LNCAP (cell line): ENCODE data around the gene CABP4.

Source experiments
- CTCF ChIP-seq: fragments of 450-650 bp; IDR thresholded peaks from 2 replicates; pipeline ENCODE4 v1.5.1; 2017; ENCODE audit warnings: mild to moderate bottlenecking

The CABP4 gene

DNA sequence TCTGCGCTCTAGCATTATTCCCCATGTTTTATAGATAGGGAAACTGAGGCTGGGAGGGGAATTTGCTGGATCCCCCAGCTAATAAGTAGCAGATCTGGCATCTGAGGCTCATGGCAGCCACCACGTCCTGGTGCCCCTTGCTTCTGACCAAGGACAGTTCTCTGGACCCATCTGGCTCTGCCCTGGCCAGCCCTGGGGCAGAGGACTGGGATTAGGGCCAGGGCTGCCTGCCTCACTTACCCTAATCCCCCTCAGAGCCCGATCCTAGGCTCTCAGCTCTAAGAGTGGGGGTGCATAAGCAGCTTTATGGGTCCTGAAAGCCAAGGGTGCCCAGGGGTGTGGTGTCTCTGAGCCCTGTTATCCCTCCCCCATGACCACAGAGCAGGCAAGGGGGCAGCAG lies at the start of gene CABP4:
CABP4 (plus strand) TSS at position 301 of the 400 bp plus-strand sequence; CDS start at position 371, 70 bp downstream.
- TF ChIP-seq CTCF = no peak

DNA sequence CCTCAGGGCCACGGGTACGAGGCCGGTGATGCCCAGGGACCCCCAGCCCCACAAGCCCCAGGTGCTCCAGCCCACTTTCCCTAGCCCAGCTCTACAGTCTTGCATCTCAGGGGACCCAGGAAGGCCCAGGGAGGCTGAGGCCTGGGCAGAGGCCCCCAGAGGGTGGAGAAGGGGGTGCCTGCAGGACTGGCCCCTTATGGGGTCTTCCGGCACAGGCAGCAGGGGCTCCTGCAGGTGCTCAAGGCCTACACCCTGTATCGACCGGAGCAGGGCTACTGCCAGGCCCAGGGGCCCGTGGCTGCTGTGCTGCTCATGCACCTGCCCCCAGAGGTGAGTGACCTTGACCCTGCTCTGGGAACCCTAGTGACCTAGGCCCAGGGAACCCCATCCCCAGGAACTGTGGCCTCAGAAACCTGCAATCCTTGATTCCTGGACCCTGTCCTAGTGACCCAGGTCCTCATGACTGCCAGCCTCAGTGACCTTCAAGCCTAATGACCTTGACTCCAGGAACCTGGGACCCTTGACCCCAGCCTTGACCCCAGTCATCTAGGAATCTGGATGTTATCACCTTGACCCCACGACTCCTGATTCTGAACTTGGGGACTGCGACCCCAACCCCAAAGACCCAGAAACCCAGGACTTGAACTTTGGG lies 49.3 kb upstream of the CABP4 start:
- no peak for TF ChIP-seq CTCF

- TF ChIP-seq CTCF = no peak
Observed at GRCh38 chr11:67406420-67406968, 48.7 kb upstream of the CABP4 start.

GRCh38 chr11:67406969-67407687 lies 48.0 kb upstream of the CABP4 start:
- no peak for TF ChIP-seq CTCF

GRCh38 chr11:67407688-67408163 lies 47.4 kb upstream of the CABP4 start:
- TF ChIP-seq CTCF = no peak

GRCh38 chr11:67408437-67409200 lies 46.5 kb upstream of the CABP4 start:
- TF ChIP-seq CTCF = no peak

DNA sequence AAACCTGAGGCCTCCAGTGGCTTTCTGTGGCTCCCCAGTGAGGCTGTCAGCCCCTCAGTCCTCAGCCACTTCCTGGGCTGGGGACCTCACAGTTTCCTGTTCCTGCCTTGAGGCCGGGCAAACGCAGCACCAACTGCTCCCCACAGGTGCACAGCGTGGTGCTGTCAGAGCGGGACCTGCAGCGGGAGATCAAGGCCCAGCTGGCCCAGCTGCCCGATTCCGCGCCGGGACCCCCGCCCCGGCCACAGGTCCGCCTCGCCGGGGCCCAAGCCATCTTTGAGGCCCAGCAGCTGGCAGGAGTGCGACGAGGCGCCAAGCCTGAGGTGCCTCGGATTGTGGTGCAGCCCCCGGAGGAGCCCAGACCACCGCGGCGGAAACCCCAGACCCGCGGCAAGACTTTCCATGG lies 45.9 kb upstream of the CABP4 start:
- no peak for TF ChIP-seq CTCF
